H9 (cell line): Measurements from ENCODE around the gene HPCAL4. TPM values are rescaled to one million over a fixed set of nuclear protein-coding genes. Genes with fewer than 3 reads are reported as not detected.

ENCODE experiments used
- DNase-seq: peaks from one replicate; pipeline ENCODE4 v3.0.0-alpha.2; 2017
- H2AFZ ChIP-seq: one replicate; pipeline ENCODE4 v1.6.1; 2013; ENCODE audit warnings: mild to moderate bottlenecking, low read length, control low read depth, moderate library complexity
- H2AK5ac ChIP-seq: 2 replicates; pipeline ENCODE4 v1.6.1; 2013; ENCODE audit warnings: low read length, control low read depth, mixed read lengths; ENCODE audit not compliant: insufficient read length
- H2BK120ac ChIP-seq: one replicate; pipeline ENCODE4 v1.6.1; 2013; ENCODE audit warnings: low read depth, mild to moderate bottlenecking, low read length, control low read depth, inconsistent platforms; ENCODE audit not compliant: poor library complexity, severe bottlenecking
- H2BK12ac ChIP-seq: 2 replicates; pipeline ENCODE4 v1.6.1; 2013; ENCODE audit warnings: low read length, control low read depth, mixed read lengths, low read depth; ENCODE audit not compliant: insufficient read length
- H2BK15ac ChIP-seq: 2 replicates; pipeline ENCODE4 v1.6.1; 2013; ENCODE audit warnings: low read depth, low read length, control low read depth
- H2BK20ac ChIP-seq: one replicate; pipeline ENCODE4 v1.6.1; 2013; ENCODE audit warnings: low read depth, mild to moderate bottlenecking, low read length, control low read depth, inconsistent platforms; ENCODE audit not compliant: poor library complexity, severe bottlenecking
- H2BK5ac ChIP-seq: 2 replicates; pipeline ENCODE4 v1.6.1; 2013; ENCODE audit warnings: low read length, control low read depth, mixed read lengths; ENCODE audit not compliant: insufficient read length
- H3K14ac ChIP-seq: 2 replicates; pipeline ENCODE4 v1.6.1; 2013; ENCODE audit warnings: low read length, control low read depth; ENCODE audit not compliant: insufficient read depth
- H3K18ac ChIP-seq: 2 replicates; pipeline ENCODE4 v1.6.1; 2013; ENCODE audit warnings: low read depth, mild to moderate bottlenecking, mixed read lengths, low read length, control low read depth; ENCODE audit not compliant: insufficient read length
- H3K23ac ChIP-seq: 2 replicates; pipeline ENCODE4 v1.6.1; 2013; ENCODE audit warnings: low read length, control low read depth, mixed read lengths, low read depth; ENCODE audit not compliant: insufficient read length
- H3K23me2 ChIP-seq: 2 replicates; pipeline ENCODE4 v1.6.1; 2013; ENCODE audit warnings: low read depth, mild to moderate bottlenecking, mixed read lengths, low read length, control low read depth; ENCODE audit not compliant: insufficient read length, poor library complexity, severe bottlenecking
- H3K27ac ChIP-seq: 2 replicates; pipeline ENCODE4 v1.5.1; 2013; ENCODE audit warnings: low read length, control low read depth, mixed read lengths, low read depth; ENCODE audit not compliant: insufficient read length
- H3K27me3 ChIP-seq: 2 replicates; pipeline ENCODE4 v1.6.1; 2013; ENCODE audit warnings: low read length, control low read depth, inconsistent platforms; ENCODE audit not compliant: insufficient read depth
- H3K4ac ChIP-seq: 2 replicates; pipeline ENCODE4 v1.6.1; 2013; ENCODE audit warnings: low read depth, mild to moderate bottlenecking, control low read depth, inconsistent platforms, low read length, moderate library complexity
- H3K4me1 ChIP-seq: 2 replicates; pipeline ENCODE4 v1.6.1; 2013; ENCODE audit warnings: low read length, control low read depth, inconsistent platforms; ENCODE audit not compliant: insufficient read depth
- H3K4me2 ChIP-seq: 2 replicates; pipeline ENCODE4 v1.6.1; 2013; ENCODE audit warnings: low read length, control low read depth, mixed read lengths; ENCODE audit not compliant: insufficient read length, insufficient read depth
- H3K56ac ChIP-seq: 2 replicates; pipeline ENCODE4 v1.6.1; 2013; ENCODE audit warnings: low read depth, mild to moderate bottlenecking, mixed read lengths, low read length, control low read depth; ENCODE audit not compliant: insufficient read length
- H3K79me1 ChIP-seq: 2 replicates; pipeline ENCODE4 v1.6.1; 2013; ENCODE audit warnings: low read depth, mild to moderate bottlenecking, moderate library complexity, low read length, control low read depth, inconsistent platforms; ENCODE audit not compliant: insufficient read depth, poor library complexity, severe bottlenecking
- H3K79me2 ChIP-seq: 2 replicates; pipeline ENCODE4 v1.6.1; 2013; ENCODE audit warnings: low read length, control low read depth, inconsistent platforms; ENCODE audit not compliant: insufficient read depth
- H3K9ac ChIP-seq: 2 replicates; pipeline ENCODE4 v1.6.1; 2013; ENCODE audit warnings: low read length, control low read depth, mixed read lengths; ENCODE audit not compliant: insufficient read length; ENCODE audit errors: extremely low read depth
- H3K9me3 ChIP-seq: one replicate; pipeline ENCODE4 v1.6.1; 2013; ENCODE audit warnings: low read depth, low read length, inconsistent platforms; ENCODE audit not compliant: control insufficient read depth
- H3T11ph ChIP-seq: one replicate; pipeline ENCODE4 v1.6.1; 2013; ENCODE audit warnings: mild to moderate bottlenecking, low read length, control low read depth, inconsistent platforms
- H4K20me1 ChIP-seq: one replicate; pipeline ENCODE4 v1.6.1; 2013; ENCODE audit not compliant: control insufficient read depth, insufficient read length, insufficient read depth
- H4K5ac ChIP-seq: 2 replicates; pipeline ENCODE4 v1.6.1; 2013; ENCODE audit warnings: low read depth, mild to moderate bottlenecking, mixed read lengths, low read length, control low read depth; ENCODE audit not compliant: insufficient read length
- H4K8ac ChIP-seq: replicated peaks from 2 replicates; pipeline ENCODE4 v1.6.1; 2013; ENCODE audit warnings: low read length, control low read depth, mixed read lengths, low read depth; ENCODE audit not compliant: insufficient read length
- H4K91ac ChIP-seq: 2 replicates; pipeline ENCODE4 v1.6.1; 2013; ENCODE audit warnings: low read depth, mild to moderate bottlenecking, moderate library complexity, mixed read lengths, low read length, control low read depth; ENCODE audit not compliant: insufficient read length
- H3K27ac Mint-ChIP-seq, 3 experiments: 2 replicates in 2 of 3; 3 replicates in 1 of 3; pipeline ENCODE4 v1.8.0; 2020 to 2021; ENCODE audit warnings: mixed read lengths in 3 of 3, mild to moderate bottlenecking in 1 of 3, moderate library complexity in 1 of 3
- H3K27me3 Mint-ChIP-seq: 2 replicates; pipeline ENCODE4 v1.8.0; 2021; ENCODE audit warnings: low read depth, mild to moderate bottlenecking, moderate library complexity, mixed read lengths
- H3K36me3 Mint-ChIP-seq, 3 experiments: 2 replicates in 2 of 3; 3 replicates in 1 of 3; pipeline ENCODE4 v1.8.0; 2020 to 2021; ENCODE audit warnings: low read depth in 3 of 3, mixed read lengths in 3 of 3; ENCODE audit not compliant: insufficient read depth in 1 of 3
- H3K4me1 Mint-ChIP-seq, 2 experiments: 2 replicates each; pipeline ENCODE4 v1.8.0; 2020; ENCODE audit warnings: mixed read lengths in 2 of 2
- H3K4me3 Mint-ChIP-seq, 2 experiments: 2 replicates in 1 of 2; 3 replicates in 1 of 2; pipeline ENCODE4 v1.8.0; 2020 to 2021; ENCODE audit warnings: mild to moderate bottlenecking in 2 of 2, mixed read lengths in 2 of 2, moderate library complexity in 1 of 2
- H3K9me3 Mint-ChIP-seq, 2 experiments: 2 replicates in 1 of 2; 3 replicates in 1 of 2; pipeline ENCODE4 v1.8.0; 2020; ENCODE audit warnings: mild to moderate bottlenecking in 2 of 2, mixed read lengths in 2 of 2, moderate library complexity in 1 of 2
- WGBS: extraction: QIAGEN DNeasy Blood & Tissue Kit; methylation state at CpG from one replicate; pipeline ENCODE4 v1.1.7; 2013; ENCODE audit warnings: missing lambda C conversion rate, low lambda C conversion rate, mixed read lengths; ENCODE audit not compliant: insufficient read length; ENCODE audit errors: extremely low coverage; 5-methylcytosine and 5-hydroxymethylcytosine counted together
- total RNA-seq: library from RNA; stranded (reverse); gene quantifications from 2 replicates; pipeline ENCODE4 v1.2.1, GENCODE V29; 2021
- TF ChIP-seq, protein P1 (sequence below): fragments of 200-600 bp; sonication (generic); conservative IDR thresholded peaks from 3 replicates; pipeline ENCODE4 v1.8.0; 2021; ENCODE audit warnings: antibody characterized with exemption, mild to moderate bottlenecking

HPCAL4 gene
- total RNA-seq, 1 experiment from 2014 or later: 0.15 TPM

- no peak overlapping the region for H4K91ac ChIP-seq
- H4K8ac ChIP-seq: no peak overlapping the region
- no CpG with 5 or more reads among the region's 6 CpGs for WGBS
- H3K79me2 ChIP-seq: no peaks in the 10 kb centered on the region
- no peak overlapping the region for H4K5ac ChIP-seq
- H2AK5ac ChIP-seq: no peak overlapping the region
- H2AFZ ChIP-seq: no peak overlapping the region
- H3K23me2 ChIP-seq: no peaks in the 10 kb centered on the region
- H3K4me2 ChIP-seq: no peak overlapping the region
- H3K4me1 ChIP-seq: no peaks in the 10 kb centered on the region
- no peak overlapping the region for H2BK12ac ChIP-seq
- Mint-ChIP-seq H3K27ac (no peak overlapping the region; a peak in 1 of 7 replicates), H3K36me3 (no peaks in the 10 kb centered on the region), H3K4me3 (no peak overlapping the region; a peak in 2 of 5 replicates), H3K4me1 (peaks cover 3 to 6% of the 10 kb centered on the region in 2 experiments), H3K27me3 (peaks cover 99% of the 10 kb centered on the region), H3K9me3 (no peaks in the 10 kb centered on the region)
- H3K18ac ChIP-seq: no peak overlapping the region
- H3K14ac ChIP-seq: no peak overlapping the region
- no peak overlapping the region for H3K56ac ChIP-seq
- no peak overlapping the region for H2BK20ac ChIP-seq
- TF ChIP-seq, protein P1, sequence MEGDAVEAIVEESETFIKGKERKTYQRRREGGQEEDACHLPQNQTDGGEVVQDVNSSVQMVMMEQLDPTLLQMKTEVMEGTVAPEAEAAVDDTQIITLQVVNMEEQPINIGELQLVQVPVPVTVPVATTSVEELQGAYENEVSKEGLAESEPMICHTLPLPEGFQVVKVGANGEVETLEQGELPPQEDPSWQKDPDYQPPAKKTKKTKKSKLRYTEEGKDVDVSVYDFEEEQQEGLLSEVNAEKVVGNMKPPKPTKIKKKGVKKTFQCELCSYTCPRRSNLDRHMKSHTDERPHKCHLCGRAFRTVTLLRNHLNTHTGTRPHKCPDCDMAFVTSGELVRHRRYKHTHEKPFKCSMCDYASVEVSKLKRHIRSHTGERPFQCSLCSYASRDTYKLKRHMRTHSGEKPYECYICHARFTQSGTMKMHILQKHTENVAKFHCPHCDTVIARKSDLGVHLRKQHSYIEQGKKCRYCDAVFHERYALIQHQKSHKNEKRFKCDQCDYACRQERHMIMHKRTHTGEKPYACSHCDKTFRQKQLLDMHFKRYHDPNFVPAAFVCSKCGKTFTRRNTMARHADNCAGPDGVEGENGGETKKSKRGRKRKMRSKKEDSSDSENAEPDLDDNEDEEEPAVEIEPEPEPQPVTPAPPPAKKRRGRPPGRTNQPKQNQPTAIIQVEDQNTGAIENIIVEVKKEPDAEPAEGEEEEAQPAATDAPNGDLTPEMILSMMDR: peak; percentile 95
- no peak overlapping the region for H3K9ac ChIP-seq
- peak; percentile 85 for DNase-seq
- no peaks in the 10 kb centered on the region for H3K79me1 ChIP-seq
- no peaks in the 10 kb centered on the region for H4K20me1 ChIP-seq
- no peak overlapping the region for H3T11ph ChIP-seq
- H3K9me3 ChIP-seq: no peaks in the 10 kb centered on the region
- H2BK5ac ChIP-seq: no peak overlapping the region
- no peak overlapping the region for H3K4ac ChIP-seq
- H2BK15ac ChIP-seq: no peak overlapping the region
- H3K27ac ChIP-seq: no peak overlapping the region
- no peak overlapping the region for H2BK120ac ChIP-seq
- peaks cover 3% of the 10 kb centered on the region; the same call in 1 of the 2 replicates for H3K27me3 ChIP-seq
- H3K23ac ChIP-seq: no peak overlapping the region
Observed at GRCh38 chr1:39657923-39658485, 33.2 kb downstream of the HPCAL4 start.
